Choroid plexus epithelial cell (primary cell): ENCODE results near the gene PHLDB2.

Experiments used
- DNase-seq: peaks from one replicate; pipeline ENCODE4 v3.0.0-alpha.2; 2010; ENCODE audit warnings: low read depth
- H3K4me3 ChIP-seq: 2 replicates; pipeline ENCODE4 v1.5.1; 2011; ENCODE audit warnings: low read depth, mild to moderate bottlenecking, control low read depth, low read length, moderate library complexity
- CTCF ChIP-seq: conservative IDR thresholded peaks from 2 replicates; pipeline ENCODE4 v1.5.1; 2011; ENCODE audit warnings: low read depth, mild to moderate bottlenecking, control low read depth, inconsistent platforms, low read length, moderate library complexity

PHLDB2 gene

GRCh38 chr3:111874177-111874820 is 15.2 kb downstream of the PHLDB2 start:
- peak; percentile 74 for DNase-seq
- no peak overlapping the region for H3K4me3 ChIP-seq
- TF ChIP-seq CTCF: no peak

- H3K4me3 ChIP-seq: no peak overlapping the region
- no peak for DNase-seq
- TF ChIP-seq CTCF: no peak
Observed at GRCh38 chr3:111881480-111881879, 22.4 kb downstream of the PHLDB2 start.

- no peak for TF ChIP-seq CTCF
- peak; percentile 34 for DNase-seq
Observed at GRCh38 chr3:111882194-111882593, 23.1 kb downstream of the PHLDB2 start.

GRCh38 chr3:111882799-111883198 is 23.7 kb downstream of the PHLDB2 start:
- TF ChIP-seq CTCF: no peak

More at GRCh38 chr3:111882194-111882593, 23.1 kb downstream of the PHLDB2 start:
- no peak overlapping the region for H3K4me3 ChIP-seq

GRCh38 chr3:111884411-111885018 is 25.4 kb downstream of the PHLDB2 start:
- no peak overlapping the region for H3K4me3 ChIP-seq
- no peak for DNase-seq
- TF ChIP-seq CTCF: no peak

More at GRCh38 chr3:111882799-111883198, 23.7 kb downstream of the PHLDB2 start:
- no peak overlapping the region for H3K4me3 ChIP-seq
- DNase-seq: no peak

- no peak for TF ChIP-seq CTCF
- no peak overlapping the region for H3K4me3 ChIP-seq
- no peak for DNase-seq
Observed at GRCh38 chr3:111885578-111885977, 26.5 kb downstream of the PHLDB2 start.

GRCh38 chr3:111890051-111890580 is 31.1 kb downstream of the PHLDB2 start:
- no peak overlapping the region for H3K4me3 ChIP-seq
- no peak for DNase-seq
- TF ChIP-seq CTCF: no peak
